Gastroesophageal sphincter (tissue), 3 donors: ENCODE measurements around the gene APBA2.

Experiments used
- CTCF ChIP-seq, 4 experiments: fragments of 200-600 bp in 2 of 4; fragments of 450-650 bp in 2 of 4; sonication (generic) in 1 of 4; IDR thresholded peaks; one replicate each; pipeline ENCODE4 v1.5.1; 2017 to 2019; ENCODE audit warnings: antibody characterized with exemption in 4 of 4, mild to moderate bottlenecking in 2 of 4, moderate library complexity in 2 of 4
- POLR2A ChIP-seq, 2 donors: fragments of 450-650 bp; IDR thresholded peaks; one replicate each; pipeline ENCODE4 v1.6.1; 2017; ENCODE audit warnings: antibody characterized with exemption in 2 of 2, mild to moderate bottlenecking in 2 of 2, moderate library complexity in 1 of 2

GRCh38 chr15:28919679-28920655 is 34.2 kb downstream of the APBA2 start:
- no peak for TF ChIP-seq CTCF (IDR thresholded peaks at IDR 0.05)
- no peak for TF ChIP-seq POLR2A (IDR thresholded peaks at IDR 0.05)
